Measurements from ENCODE around the gene ERG.

ERG gene

DNA sequence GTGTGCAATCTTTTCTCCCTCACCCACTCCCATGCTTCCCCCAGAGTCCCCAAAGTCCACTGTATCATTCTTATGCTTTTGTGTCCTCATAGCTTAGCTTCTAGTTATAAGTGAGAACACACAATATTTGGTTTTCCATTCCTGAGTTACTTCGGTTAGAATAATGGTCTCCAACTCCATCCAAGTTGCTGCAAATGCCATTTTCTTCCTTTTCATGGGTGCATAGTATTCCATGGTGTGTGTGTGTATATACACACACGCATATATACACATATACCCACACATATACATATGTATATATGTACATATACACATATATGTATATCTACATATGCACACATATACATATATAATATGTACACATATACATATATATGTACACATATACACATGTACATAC, 69.3 kb downstream of the ERG start:
- Histone ChIP-seq H3K4me3 (ENCODE audit: low read depth in 1 of 2, low read length in 2 of 2) (no peak overlapping the region), H3K36me3 (ENCODE audit: insufficient read depth, low read length) (no peaks in the 10 kb centered on the region), H3K9me3 (ENCODE audit: low read length) (no peaks in the 10 kb centered on the region), H3K27me3 (ENCODE audit: control insufficient read depth in 1 of 2, insufficient read depth in 2 of 2, low read length in 2 of 2) (no peaks in the 10 kb centered on the region), H3K27ac (ENCODE audit: low read depth, low read length) (no peak overlapping the region), H3K9ac (ENCODE audit: low read length) (no peak overlapping the region), H3K4me1 (ENCODE audit: insufficient read depth, low read length) (no peaks in the 10 kb centered on the region)

DNA sequence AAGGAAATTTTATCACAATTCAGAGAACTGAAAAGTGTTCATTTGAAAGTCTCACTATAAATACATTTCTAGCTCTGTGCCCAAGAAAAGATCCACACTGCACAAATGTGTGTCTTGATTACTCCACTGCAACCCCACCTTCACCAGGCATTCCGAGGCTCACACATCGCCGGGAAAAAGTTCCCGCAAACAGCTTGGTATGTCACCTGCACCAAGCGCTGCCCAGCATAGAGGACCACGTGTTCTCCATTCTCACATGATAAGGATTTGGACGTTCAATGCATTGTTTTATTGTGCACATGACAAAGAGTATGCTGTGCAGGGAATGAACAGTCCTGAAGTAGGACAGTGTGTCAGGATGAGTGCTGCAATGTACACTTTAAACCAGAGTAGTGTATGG, 70.1 kb downstream of the ERG start:
- no peaks in the 10 kb centered on the region for H3K4me1 ChIP-seq (ENCODE audit: insufficient read depth, low read length)
- H3K27me3 ChIP-seq (ENCODE audit: control insufficient read depth in 1 of 2, insufficient read depth in 2 of 2, low read length in 2 of 2): no peaks in the 10 kb centered on the region
- no peak overlapping the region for H3K9ac ChIP-seq (ENCODE audit: low read length)
- no peak overlapping the region for H3K4me3 ChIP-seq (ENCODE audit: low read depth in 1 of 2, low read length in 2 of 2)
- H3K9me3 ChIP-seq (ENCODE audit: low read length): no peaks in the 10 kb centered on the region
- no peaks in the 10 kb centered on the region for H3K36me3 ChIP-seq (ENCODE audit: insufficient read depth, low read length)
- H3K27ac ChIP-seq (ENCODE audit: low read depth, low read length): no peak overlapping the region

DNA sequence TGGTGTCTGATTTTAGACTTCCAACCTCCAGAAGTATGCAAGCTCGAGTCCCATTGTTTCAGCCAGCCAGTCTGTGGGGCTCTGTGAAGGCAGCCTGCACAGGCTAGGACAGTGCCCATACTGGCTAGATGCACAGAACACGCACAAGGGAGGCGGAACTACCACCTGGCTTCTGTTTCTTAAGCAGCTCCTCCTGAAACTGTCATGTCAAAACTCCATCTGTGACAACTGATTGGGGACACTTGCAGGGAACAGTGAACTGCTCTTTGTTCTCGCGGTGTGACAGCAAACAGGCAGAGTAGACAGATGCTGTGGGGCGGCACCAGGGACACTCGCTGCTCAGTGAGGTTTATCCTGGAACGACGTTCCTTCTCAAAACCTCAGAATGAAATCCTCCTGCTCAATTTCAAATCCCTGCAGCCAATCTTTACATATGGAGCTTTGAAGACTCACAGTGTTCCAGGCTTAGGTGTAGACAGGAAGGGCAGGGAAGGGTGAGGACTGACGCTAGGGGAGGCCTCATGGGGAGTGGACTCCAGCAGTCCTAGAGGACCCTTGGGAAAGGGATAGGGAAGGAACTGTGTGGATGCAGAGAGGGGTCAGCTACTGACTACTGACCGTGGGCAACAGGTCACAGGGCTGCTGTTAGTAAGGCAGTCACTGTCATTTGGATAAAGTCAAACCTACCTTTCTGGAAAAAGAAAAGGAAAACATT, 73.8 kb downstream of the ERG start:
- Histone ChIP-seq H3K9ac (ENCODE audit: low read length) (no peak overlapping the region), H3K4me1 (ENCODE audit: insufficient read depth, low read length) (no peaks in the 10 kb centered on the region), H3K27me3 (ENCODE audit: control insufficient read depth in 1 of 2, insufficient read depth in 2 of 2, low read length in 2 of 2) (no peaks in the 10 kb centered on the region), H3K9me3 (ENCODE audit: low read length) (no peaks in the 10 kb centered on the region), H3K27ac (ENCODE audit: low read depth, low read length) (no peak overlapping the region), H3K4me3 (ENCODE audit: low read depth in 1 of 2, low read length in 2 of 2) (no peak overlapping the region), H3K36me3 (ENCODE audit: insufficient read depth, low read length) (no peaks in the 10 kb centered on the region)

DNA sequence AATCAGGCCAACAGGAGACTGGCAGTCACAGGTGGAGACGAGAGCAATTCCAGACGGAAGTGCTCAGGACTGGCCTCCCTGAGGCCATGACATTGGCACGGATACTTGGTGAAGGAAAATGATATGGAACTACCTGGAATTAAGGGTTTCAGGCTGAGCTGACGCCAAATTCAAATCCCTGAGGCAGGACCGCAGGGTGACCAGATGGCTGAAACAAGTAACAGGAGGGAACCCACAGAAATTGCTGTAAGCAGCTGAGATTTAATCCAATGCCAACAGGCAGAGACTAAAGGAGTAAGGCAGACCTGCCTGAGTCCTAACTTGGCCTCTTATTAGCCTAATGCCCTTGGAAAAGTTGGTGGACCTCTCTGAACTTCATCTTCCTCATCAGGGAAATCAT, 76.2 kb downstream of the ERG start:
- H3K27ac ChIP-seq (ENCODE audit: low read depth, low read length): no peak overlapping the region
- H3K4me1 ChIP-seq (ENCODE audit: insufficient read depth, low read length): no peaks in the 10 kb centered on the region
- H3K4me3 ChIP-seq (ENCODE audit: low read depth in 1 of 2, low read length in 2 of 2): no peak overlapping the region
- no peaks in the 10 kb centered on the region for H3K27me3 ChIP-seq (ENCODE audit: control insufficient read depth in 1 of 2, insufficient read depth in 2 of 2, low read length in 2 of 2)
- no peaks in the 10 kb centered on the region for H3K36me3 ChIP-seq (ENCODE audit: insufficient read depth, low read length)
- H3K9me3 ChIP-seq (ENCODE audit: low read length): no peaks in the 10 kb centered on the region
- no peak overlapping the region for H3K9ac ChIP-seq (ENCODE audit: low read length)

DNA sequence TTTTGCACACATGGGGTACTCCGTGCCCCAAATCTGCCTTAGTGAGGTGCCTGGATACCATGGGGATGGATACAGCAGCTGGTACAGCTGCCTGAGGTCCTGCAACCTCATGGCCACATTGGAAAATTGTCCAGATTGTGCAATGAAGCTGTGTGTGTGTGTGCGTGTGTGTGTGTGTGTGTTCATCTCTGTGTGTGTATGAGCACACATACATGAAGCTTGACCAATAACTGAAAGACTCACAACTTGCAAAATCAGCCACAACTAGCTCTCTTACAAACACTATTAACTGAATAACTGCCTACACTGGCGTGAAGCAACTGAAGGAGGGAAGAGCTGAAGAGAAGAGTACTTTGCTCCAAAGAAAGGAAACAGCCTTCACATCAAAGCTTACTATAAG, 78.1 kb downstream of the ERG start:
- Histone ChIP-seq H3K36me3 (ENCODE audit: insufficient read depth, low read length) (no peaks in the 10 kb centered on the region), H3K27ac (ENCODE audit: low read depth, low read length) (no peak overlapping the region), H3K27me3 (ENCODE audit: control insufficient read depth in 1 of 2, insufficient read depth in 2 of 2, low read length in 2 of 2) (no peaks in the 10 kb centered on the region)

DNA sequence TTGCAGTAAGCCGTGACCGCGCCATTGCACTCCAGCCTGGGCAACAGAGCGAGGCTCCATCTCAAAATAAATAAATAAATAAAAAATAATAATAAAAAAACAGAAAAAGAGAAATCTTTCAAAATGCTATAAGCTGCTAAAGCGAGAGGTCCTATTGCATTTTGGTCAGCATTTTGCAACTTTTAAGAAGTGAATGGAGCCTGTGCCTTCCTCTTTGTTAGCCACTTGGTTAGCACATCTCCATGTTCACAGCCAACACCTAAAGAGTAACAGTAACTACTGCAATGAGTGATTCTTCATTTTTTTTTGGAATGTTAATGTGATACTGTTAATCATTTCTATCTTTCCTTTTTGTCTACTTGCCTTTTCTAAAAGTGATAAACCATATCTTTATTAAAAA, 80.6 kb downstream of the ERG start:
- Histone ChIP-seq H3K4me3 (ENCODE audit: low read depth in 1 of 2, low read length in 2 of 2) (no peak overlapping the region), H3K27me3 (ENCODE audit: control insufficient read depth in 1 of 2, insufficient read depth in 2 of 2, low read length in 2 of 2) (no peaks in the 10 kb centered on the region), H3K36me3 (ENCODE audit: insufficient read depth, low read length) (no peaks in the 10 kb centered on the region), H3K27ac (ENCODE audit: low read depth, low read length) (no peak overlapping the region), H3K9ac (ENCODE audit: low read length) (no peak overlapping the region), H3K9me3 (ENCODE audit: low read length) (no peaks in the 10 kb centered on the region), H3K4me1 (ENCODE audit: insufficient read depth, low read length) (no peaks in the 10 kb centered on the region)

More for the DNA sequence above, 78.1 kb downstream of the ERG start:
- Histone ChIP-seq H3K9ac (ENCODE audit: low read length) (no peak overlapping the region), H3K4me3 (ENCODE audit: low read depth in 1 of 2, low read length in 2 of 2) (no peak overlapping the region), H3K4me1 (ENCODE audit: insufficient read depth, low read length) (no peaks in the 10 kb centered on the region), H3K9me3 (ENCODE audit: low read length) (no peaks in the 10 kb centered on the region)

DNA sequence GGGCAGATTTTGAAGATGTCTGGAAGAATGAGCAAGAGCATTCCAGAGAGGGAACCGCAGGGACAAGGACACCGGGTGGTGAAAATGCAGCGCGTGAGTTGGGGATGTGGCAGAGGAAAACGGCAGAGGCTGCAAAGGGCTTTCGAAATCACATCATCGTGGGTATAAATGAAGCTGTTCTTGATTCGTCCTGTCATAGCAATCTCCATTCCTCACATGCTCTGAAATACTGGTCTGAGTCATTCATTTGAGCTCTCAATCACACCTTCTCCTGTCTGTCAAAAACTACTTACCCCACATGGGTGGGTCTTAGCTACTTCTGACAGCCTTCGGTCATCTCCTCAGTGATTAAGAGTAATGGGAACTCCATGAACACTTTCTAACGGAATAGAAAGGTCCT, 81.5 kb downstream of the ERG start:
- no peak overlapping the region for H3K27ac ChIP-seq (ENCODE audit: low read depth, low read length)
- H3K4me1 ChIP-seq (ENCODE audit: insufficient read depth, low read length): no peaks in the 10 kb centered on the region
- H3K9ac ChIP-seq (ENCODE audit: low read length): no peak overlapping the region
- H3K27me3 ChIP-seq (ENCODE audit: control insufficient read depth in 1 of 2, insufficient read depth in 2 of 2, low read length in 2 of 2): no peaks in the 10 kb centered on the region
- H3K9me3 ChIP-seq (ENCODE audit: low read length): no peaks in the 10 kb centered on the region
- H3K4me3 ChIP-seq (ENCODE audit: low read depth in 1 of 2, low read length in 2 of 2): no peak overlapping the region
- no peaks in the 10 kb centered on the region for H3K36me3 ChIP-seq (ENCODE audit: insufficient read depth, low read length)

DNA sequence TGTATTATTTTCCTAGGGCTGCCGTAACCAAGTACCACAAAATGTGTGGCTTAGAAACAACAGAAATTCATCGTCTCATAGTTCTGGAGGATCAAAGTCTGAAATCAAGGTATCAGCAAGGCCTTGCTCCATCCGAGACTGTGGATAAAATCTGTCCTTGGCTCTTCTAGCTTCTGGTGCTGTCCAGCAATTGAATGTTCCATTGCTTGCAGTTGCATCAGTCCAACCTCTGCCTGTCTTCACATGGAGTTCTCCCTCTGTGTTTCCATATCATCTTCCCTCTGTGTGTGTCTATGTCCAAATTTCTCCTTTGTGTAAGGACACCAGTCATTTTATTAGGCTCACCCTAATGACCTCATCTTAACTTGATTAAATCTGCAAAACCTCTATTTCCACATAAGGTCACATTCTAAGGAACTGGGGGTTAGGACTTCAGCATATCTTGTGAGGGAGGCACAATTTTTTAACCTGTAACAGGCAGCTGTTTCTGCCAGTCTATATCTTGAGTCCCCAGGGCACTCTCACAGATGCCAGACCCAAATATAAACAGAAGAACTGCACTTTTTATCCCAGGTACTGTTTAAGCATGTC, 84.2 kb downstream of the ERG start:
- no peaks in the 10 kb centered on the region for H3K27me3 ChIP-seq (ENCODE audit: control insufficient read depth in 1 of 2, insufficient read depth in 2 of 2, low read length in 2 of 2)
- no peaks in the 10 kb centered on the region for H3K4me1 ChIP-seq (ENCODE audit: insufficient read depth, low read length)
- no peaks in the 10 kb centered on the region for H3K9me3 ChIP-seq (ENCODE audit: low read length)
- H3K27ac ChIP-seq (ENCODE audit: low read depth, low read length): no peak overlapping the region
- H3K4me3 ChIP-seq (ENCODE audit: low read depth in 1 of 2, low read length in 2 of 2): no peak overlapping the region
- no peak overlapping the region for H3K9ac ChIP-seq (ENCODE audit: low read length)
- H3K36me3 ChIP-seq (ENCODE audit: insufficient read depth, low read length): no peaks in the 10 kb centered on the region

DNA sequence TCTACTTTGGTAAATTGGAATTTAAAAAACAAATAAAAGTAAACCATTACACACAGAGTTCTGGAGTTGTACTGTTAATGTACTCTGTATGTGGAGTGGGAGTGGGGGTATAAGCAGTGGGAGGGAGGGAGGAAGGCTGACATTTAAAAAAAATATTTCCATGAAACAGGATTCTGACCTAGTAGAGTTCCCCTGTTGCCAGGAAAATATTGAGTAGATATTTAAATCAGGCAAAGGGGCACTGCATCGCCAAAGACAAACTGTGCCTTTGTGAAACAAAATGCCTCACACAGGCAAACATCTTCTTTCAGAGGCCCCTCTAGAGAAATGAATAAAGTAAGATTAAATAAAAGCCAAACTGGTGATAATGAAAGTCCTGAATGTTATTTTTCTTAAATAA, 87.8 kb downstream of the ERG start:
- Histone ChIP-seq H3K27me3 (ENCODE audit: control insufficient read depth in 1 of 2, insufficient read depth in 2 of 2, low read length in 2 of 2) (no peaks in the 10 kb centered on the region), H3K27ac (ENCODE audit: low read depth, low read length) (no peak overlapping the region)

DNA sequence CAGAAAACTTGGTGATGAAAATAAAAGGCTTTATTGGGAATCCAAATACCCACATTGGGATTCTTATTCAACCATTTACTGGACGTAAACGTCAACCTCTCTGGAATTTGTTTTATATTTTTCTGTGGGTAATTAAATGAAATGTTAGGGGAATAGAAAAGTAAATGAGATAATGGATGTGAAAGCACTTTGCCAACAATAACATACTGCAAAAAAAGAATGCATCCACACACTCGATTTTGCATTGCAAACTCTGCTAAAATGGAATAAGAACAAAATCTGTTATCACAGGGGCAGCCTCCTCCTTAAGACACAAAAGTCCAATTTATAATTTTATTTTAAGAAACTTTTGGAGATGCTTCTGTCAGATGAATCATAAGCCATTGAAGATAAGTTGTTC, 88.4 kb downstream of the ERG start:
- Histone ChIP-seq H3K36me3 (ENCODE audit: insufficient read depth, low read length) (no peaks in the 10 kb centered on the region), H3K27me3 (ENCODE audit: control insufficient read depth in 1 of 2, insufficient read depth in 2 of 2, low read length in 2 of 2) (no peaks in the 10 kb centered on the region), H3K27ac (ENCODE audit: low read depth, low read length) (no peak overlapping the region), H3K9ac (ENCODE audit: low read length) (no peak overlapping the region), H3K4me3 (ENCODE audit: low read depth in 1 of 2, low read length in 2 of 2) (no peak overlapping the region), H3K4me1 (ENCODE audit: insufficient read depth, low read length) (no peaks in the 10 kb centered on the region), H3K9me3 (ENCODE audit: low read length) (no peaks in the 10 kb centered on the region)

More for the DNA sequence above, 87.8 kb downstream of the ERG start:
- H3K9me3 ChIP-seq (ENCODE audit: low read length): no peaks in the 10 kb centered on the region
- no peaks in the 10 kb centered on the region for H3K36me3 ChIP-seq (ENCODE audit: insufficient read depth, low read length)
- no peak overlapping the region for H3K9ac ChIP-seq (ENCODE audit: low read length)
- no peak overlapping the region for H3K4me3 ChIP-seq (ENCODE audit: low read depth in 1 of 2, low read length in 2 of 2)
- no peaks in the 10 kb centered on the region for H3K4me1 ChIP-seq (ENCODE audit: insufficient read depth, low read length)

DNA sequence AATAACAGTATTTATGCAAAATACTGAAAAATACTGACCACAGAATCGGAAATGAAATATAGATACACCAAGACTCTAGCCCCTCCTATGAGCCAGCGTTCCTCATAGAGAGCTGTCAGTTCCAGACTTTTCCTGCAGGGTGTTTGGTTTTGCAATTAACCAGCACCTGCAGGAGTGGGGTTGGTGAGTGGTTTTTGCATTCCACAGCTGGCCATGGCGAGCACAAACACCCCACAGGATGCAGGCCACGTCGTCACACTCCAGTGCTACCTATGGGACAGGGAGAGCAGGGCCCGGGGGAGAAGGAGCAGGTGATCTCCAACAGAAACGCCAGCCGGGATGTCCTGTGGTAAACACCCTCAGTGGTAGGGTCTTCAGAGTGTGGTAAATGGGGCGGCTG, 94.1 kb downstream of the ERG start:
- no peaks in the 10 kb centered on the region for H3K4me1 ChIP-seq (ENCODE audit: insufficient read depth, low read length)
- H3K9ac ChIP-seq (ENCODE audit: low read length): no peak overlapping the region
- no peaks in the 10 kb centered on the region for H3K36me3 ChIP-seq (ENCODE audit: insufficient read depth, low read length)

DNA sequence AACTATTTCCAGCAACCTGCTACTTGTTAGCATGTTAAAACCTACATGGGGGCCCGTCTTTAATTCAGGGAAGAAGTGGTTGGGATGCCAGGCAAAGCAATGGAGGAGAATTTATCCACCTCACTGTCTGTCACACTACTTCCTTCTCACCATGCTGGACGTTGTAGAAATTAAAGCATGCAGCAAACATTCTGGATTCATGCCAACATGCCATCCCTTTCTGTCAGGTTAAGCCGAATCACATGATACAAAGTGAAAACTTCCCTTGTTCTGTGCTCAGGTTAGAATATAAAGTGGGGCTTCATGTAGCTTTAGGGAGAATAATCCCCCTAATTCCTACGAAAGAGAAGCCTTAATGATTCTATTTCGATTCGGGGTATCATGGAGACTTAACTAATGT, 95.5 kb downstream of the ERG start:
- Histone ChIP-seq H3K27me3 (ENCODE audit: control insufficient read depth in 1 of 2, insufficient read depth in 2 of 2, low read length in 2 of 2) (no peaks in the 10 kb centered on the region), H3K9ac (ENCODE audit: low read length) (no peak overlapping the region), H3K27ac (ENCODE audit: low read depth, low read length) (no peak overlapping the region), H3K4me1 (ENCODE audit: insufficient read depth, low read length) (no peaks in the 10 kb centered on the region), H3K36me3 (ENCODE audit: insufficient read depth, low read length) (no peaks in the 10 kb centered on the region), H3K4me3 (ENCODE audit: low read depth in 1 of 2, low read length in 2 of 2) (no peak overlapping the region), H3K9me3 (ENCODE audit: low read length) (no peaks in the 10 kb centered on the region)

More for the DNA sequence above, 94.1 kb downstream of the ERG start:
- no peak overlapping the region for H3K4me3 ChIP-seq (ENCODE audit: low read depth in 1 of 2, low read length in 2 of 2)
- H3K9me3 ChIP-seq (ENCODE audit: low read length): no peaks in the 10 kb centered on the region
- no peaks in the 10 kb centered on the region for H3K27me3 ChIP-seq (ENCODE audit: control insufficient read depth in 1 of 2, insufficient read depth in 2 of 2, low read length in 2 of 2)
- no peak overlapping the region for H3K27ac ChIP-seq (ENCODE audit: low read depth, low read length)
